HepG2 (cell line): Measurements from ENCODE around the gene DNAJA3. TPM values are rescaled to one million over a fixed set of nuclear protein-coding genes. Genes with fewer than 3 reads are reported as not detected.

ENCODE experiments used
- AHR ChIP-seq: IDR thresholded peaks from 2 replicates; pipeline ENCODE4 v1.6.1; 2018; ENCODE audit warnings: missing genetic modification reagents, missing compliant biosample characterization
- BRD4 ChIP-seq: sonication (generic); formaldehyde crosslinking; IDR thresholded peaks from 2 replicates; pipeline ENCODE4 v1.4.0; 2020; ENCODE audit warnings: missing genetic modification reagents
- EZH2 ChIP-seq: conservative IDR thresholded peaks from 2 replicates; pipeline ENCODE4 v1.6.1; 2012; ENCODE audit warnings: mild to moderate bottlenecking, low read depth, low read length, moderate library complexity
- FOXO1 ChIP-seq: sonication (generic); formaldehyde crosslinking; IDR thresholded peaks from 2 replicates; pipeline ENCODE4 v1.4.0; 2020; ENCODE audit warnings: missing genetic modification reagents
- GATA4 ChIP-seq: sonication (generic); IDR thresholded peaks from 2 replicates; pipeline ENCODE4 v1.6.1; 2016; ENCODE audit warnings: antibody characterized with exemption, low read depth, borderline replicate concordance
- HCFC1 ChIP-seq: fragments of 150-350 bp; IDR thresholded peaks from 2 replicates; pipeline ENCODE4 v1.6.1; 2014; ENCODE audit warnings: low read depth, low read length
- PAWR ChIP-seq: sonication (generic); formaldehyde crosslinking; IDR thresholded peaks from 2 replicates; pipeline ENCODE4 v1.4.0; 2020; ENCODE audit warnings: missing genetic modification reagents, mild to moderate bottlenecking, borderline replicate concordance
- TCF7 ChIP-seq: sonication (generic); IDR thresholded peaks from 2 replicates; pipeline ENCODE4 v1.6.1; 2016; ENCODE audit warnings: antibody characterized with exemption, low read depth
- YY1 ChIP-seq: IDR thresholded peaks from 2 replicates; pipeline ENCODE4 v1.6.1; 2011; ENCODE audit warnings: low read length, low read depth, moderate library complexity, mild to moderate bottlenecking; ENCODE audit not compliant: insufficient read depth, insufficient replicate concordance
- ZBTB7A ChIP-seq: sonication (generic); formaldehyde crosslinking; IDR thresholded peaks from 2 replicates; pipeline ENCODE4 v1.8.0; 2022; ENCODE audit warnings: mild to moderate bottlenecking, missing genetic modification reagents
- ZNF24 ChIP-seq: fragments of 450-650 bp; IDR thresholded peaks from 2 replicates; pipeline ENCODE4 v1.6.1; 2017; ENCODE audit warnings: antibody characterized with exemption, mild to moderate bottlenecking
- ZNF746 ChIP-seq: sonication (generic); formaldehyde crosslinking; IDR thresholded peaks from 2 replicates; pipeline ENCODE4 v1.8.0; 2022; ENCODE audit warnings: mild to moderate bottlenecking, missing genetic modification reagents
- ZNF749 ChIP-seq: sonication (generic); formaldehyde crosslinking; IDR thresholded peaks from 2 replicates; pipeline ENCODE4 v1.8.0; 2022; ENCODE audit warnings: mild to moderate bottlenecking, missing genetic modification reagents, moderate library complexity, borderline replicate concordance
- ZNF780A ChIP-seq: sonication (generic); formaldehyde crosslinking; IDR thresholded peaks from 2 replicates; pipeline ENCODE4 v1.8.0; 2022; ENCODE audit warnings: mild to moderate bottlenecking, missing genetic modification reagents, moderate library complexity
- polyA plus RNA-seq, 8 experiments: library from polyadenylated mRNA; depleted of rRNA in 3 of 8; stranded (reverse) in 7 of 8; unstranded in 1 of 8; fragments of >200 nt; fragmentation: Illumina TruSeq in 4 of 8; extraction: Trizol in 4 of 8; gene quantifications; 2 replicates each; pipeline versions ENCODE4 v1.2.1 to v1.2.3, GENCODE V29; 2011 to 2016; ENCODE audit warnings: low read depth in 4 of 8, missing spikeins in 1 of 8, mixed read lengths in 1 of 8; ENCODE audit not compliant: insufficient read depth in 1 of 8
- total RNA-seq, 5 experiments: library from RNA; depleted of rRNA; stranded (reverse); fragments of >200 nt; fragmentation: Illumina TruSeq; extraction: Trizol; gene quantifications; 2 replicates each; pipeline ENCODE4 v1.2.3, GENCODE V29; 2016; ENCODE audit warnings: low read depth in 1 of 5
- TF ChIP-seq, protein P1 (sequence below): sonication (generic); formaldehyde crosslinking; IDR thresholded peaks from 2 replicates; pipeline ENCODE4 v1.5.1; 2020; ENCODE audit warnings: mild to moderate bottlenecking, missing genetic modification reagents, borderline replicate concordance
- TF ChIP-seq, protein P2 (sequence below): IDR thresholded peaks from 2 replicates; pipeline ENCODE4 v1.6.1; 2016; ENCODE audit warnings: low read depth, control low read depth
- TF ChIP-seq, protein P3 (sequence below): sonication (generic); formaldehyde crosslinking; IDR thresholded peaks from 2 replicates; pipeline ENCODE4 v1.5.0; 2020; ENCODE audit warnings: missing genetic modification reagents, mild to moderate bottlenecking, borderline replicate concordance
- TF ChIP-seq, protein P4 (sequence below): sonication (generic); formaldehyde crosslinking; IDR thresholded peaks from 2 replicates; pipeline ENCODE4 v1.5.0; 2020; ENCODE audit warnings: missing genetic modification reagents, mild to moderate bottlenecking, borderline replicate concordance
- TF ChIP-seq, protein P5 (sequence below): sonication (generic); formaldehyde crosslinking; IDR thresholded peaks from 2 replicates; pipeline ENCODE4 v1.9.0; 2021; ENCODE audit warnings: missing genetic modification reagents, mild to moderate bottlenecking, borderline replicate concordance

DNAJA3 gene
- total and polyA plus RNA-seq, 2 of the 13 experiments (the other 11 are each of a cell fraction or from before 2014, with no cell fraction given): 77.0 to 83.3 TPM

DNA sequence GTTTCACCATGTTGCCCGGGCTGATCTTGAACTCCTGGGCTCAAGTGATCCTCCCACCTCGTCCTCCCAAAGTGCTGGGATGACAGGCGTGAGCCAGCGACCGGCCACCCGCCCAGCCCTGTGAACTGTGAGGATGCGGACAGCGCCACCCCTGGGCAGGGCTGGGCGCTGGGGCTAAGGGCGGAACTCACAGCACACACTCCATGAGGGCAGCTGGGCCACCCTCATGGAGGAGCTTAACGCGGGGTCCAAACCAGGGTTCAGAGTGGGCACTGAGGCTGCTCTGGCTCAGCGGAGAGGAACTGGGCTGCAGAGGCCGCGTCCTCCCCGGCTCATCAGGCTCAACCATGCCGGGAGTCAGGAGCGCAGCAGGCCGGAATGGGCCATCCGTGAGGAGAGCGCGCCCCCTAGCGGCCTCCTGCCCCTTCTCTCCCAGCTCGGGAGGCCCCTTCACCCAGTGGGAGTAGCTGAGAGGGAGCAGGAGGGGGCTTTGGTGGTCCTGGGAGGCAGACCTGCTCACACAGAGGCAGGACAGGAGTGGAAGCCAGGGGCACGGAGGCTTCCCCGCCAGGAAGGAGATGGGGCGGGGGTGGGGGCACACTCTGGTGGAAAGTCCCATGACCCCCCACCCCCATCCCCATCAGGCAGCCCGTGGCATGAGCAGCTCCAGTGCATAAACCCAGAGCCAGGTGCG is 23.1 kb upstream of the DNAJA3 start (continued):
- TF ChIP-seq BRD4 (peak; percentile 68; the same call in 1 of the 2 replicates), GATA4 (no peak), ZNF780A (CRISPR knock-in tag) (no peak), PAWR (CRISPR knock-in tag) (no peak), AHR (CRISPR knock-in tag) (0 out of 2 replicates have a peak, but pooled peaks have one; percentile 45), ZNF746 (CRISPR knock-in tag) (no peak), ZNF749 (no peak), ZBTB7A (CRISPR knock-in tag) (no peak), HCFC1 (no peak), YY1 (peak; percentile 32), TCF7 (no peak), EZH2 (no peak), FOXO1 (0 out of 2 replicates have a peak, but pooled peaks have one; percentile 42), ZNF24 (no peak)
- TF ChIP-seq, protein P1, sequence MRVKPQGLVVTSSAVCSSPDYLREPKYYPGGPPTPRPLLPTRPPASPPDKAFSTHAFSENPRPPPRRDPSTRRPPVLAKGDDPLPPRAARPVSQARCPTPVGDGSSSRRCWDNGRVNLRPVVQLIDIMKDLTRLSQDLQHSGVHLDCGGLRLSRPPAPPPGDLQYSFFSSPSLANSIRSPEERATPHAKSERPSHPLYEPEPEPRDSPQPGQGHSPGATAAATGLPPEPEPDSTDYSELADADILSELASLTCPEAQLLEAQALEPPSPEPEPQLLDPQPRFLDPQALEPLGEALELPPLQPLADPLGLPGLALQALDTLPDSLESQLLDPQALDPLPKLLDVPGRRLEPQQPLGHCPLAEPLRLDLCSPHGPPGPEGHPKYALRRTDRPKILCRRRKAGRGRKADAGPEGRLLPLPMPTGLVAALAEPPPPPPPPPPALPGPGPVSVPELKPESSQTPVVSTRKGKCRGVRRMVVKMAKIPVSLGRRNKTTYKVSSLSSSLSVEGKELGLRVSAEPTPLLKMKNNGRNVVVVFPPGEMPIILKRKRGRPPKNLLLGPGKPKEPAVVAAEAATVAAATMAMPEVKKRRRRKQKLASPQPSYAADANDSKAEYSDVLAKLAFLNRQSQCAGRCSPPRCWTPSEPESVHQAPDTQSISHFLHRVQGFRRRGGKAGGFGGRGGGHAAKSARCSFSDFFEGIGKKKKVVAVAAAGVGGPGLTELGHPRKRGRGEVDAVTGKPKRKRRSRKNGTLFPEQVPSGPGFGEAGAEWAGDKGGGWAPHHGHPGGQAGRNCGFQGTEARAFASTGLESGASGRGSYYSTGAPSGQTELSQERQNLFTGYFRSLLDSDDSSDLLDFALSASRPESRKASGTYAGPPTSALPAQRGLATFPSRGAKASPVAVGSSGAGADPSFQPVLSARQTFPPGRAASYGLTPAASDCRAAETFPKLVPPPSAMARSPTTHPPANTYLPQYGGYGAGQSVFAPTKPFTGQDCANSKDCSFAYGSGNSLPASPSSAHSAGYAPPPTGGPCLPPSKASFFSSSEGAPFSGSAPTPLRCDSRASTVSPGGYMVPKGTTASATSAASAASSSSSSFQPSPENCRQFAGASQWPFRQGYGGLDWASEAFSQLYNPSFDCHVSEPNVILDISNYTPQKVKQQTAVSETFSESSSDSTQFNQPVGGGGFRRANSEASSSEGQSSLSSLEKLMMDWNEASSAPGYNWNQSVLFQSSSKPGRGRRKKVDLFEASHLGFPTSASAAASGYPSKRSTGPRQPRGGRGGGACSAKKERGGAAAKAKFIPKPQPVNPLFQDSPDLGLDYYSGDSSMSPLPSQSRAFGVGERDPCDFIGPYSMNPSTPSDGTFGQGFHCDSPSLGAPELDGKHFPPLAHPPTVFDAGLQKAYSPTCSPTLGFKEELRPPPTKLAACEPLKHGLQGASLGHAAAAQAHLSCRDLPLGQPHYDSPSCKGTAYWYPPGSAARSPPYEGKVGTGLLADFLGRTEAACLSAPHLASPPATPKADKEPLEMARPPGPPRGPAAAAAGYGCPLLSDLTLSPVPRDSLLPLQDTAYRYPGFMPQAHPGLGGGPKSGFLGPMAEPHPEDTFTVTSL (CRISPR knock-in tag): no peak
- TF ChIP-seq, protein P2, sequence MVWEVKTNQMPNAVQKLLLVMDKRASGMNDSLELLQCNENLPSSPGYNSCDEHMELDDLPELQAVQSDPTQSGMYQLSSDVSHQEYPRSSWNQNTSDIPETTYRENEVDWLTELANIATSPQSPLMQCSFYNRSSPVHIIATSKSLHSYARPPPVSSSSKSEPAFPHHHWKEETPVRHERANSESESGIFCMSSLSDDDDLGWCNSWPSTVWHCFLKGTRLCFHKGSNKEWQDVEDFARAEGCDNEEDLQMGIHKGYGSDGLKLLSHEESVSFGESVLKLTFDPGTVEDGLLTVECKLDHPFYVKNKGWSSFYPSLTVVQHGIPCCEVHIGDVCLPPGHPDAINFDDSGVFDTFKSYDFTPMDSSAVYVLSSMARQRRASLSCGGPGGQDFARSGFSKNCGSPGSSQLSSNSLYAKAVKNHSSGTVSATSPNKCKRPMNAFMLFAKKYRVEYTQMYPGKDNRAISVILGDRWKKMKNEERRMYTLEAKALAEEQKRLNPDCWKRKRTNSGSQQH: no peak
- TF ChIP-seq, protein P3, sequence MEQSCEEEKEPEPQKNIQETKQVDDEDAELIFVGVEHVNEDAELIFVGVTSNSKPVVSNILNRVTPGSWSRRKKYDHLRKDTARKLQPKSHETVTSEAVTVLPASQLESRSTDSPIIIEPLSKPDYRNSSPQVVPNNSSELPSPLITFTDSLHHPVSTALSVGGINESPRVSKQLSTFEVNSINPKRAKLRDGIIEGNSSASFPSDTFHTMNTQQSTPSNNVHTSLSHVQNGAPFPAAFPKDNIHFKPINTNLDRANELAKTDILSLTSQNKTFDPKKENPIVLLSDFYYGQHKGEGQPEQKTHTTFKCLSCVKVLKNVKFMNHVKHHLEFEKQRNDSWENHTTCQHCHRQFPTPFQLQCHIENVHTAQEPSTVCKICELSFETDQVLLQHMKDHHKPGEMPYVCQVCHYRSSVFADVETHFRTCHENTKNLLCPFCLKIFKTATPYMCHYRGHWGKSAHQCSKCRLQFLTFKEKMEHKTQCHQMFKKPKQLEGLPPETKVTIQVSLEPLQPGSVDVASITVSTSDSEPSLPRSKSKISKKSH (CRISPR knock-in tag): no peak
- TF ChIP-seq, protein P4, sequence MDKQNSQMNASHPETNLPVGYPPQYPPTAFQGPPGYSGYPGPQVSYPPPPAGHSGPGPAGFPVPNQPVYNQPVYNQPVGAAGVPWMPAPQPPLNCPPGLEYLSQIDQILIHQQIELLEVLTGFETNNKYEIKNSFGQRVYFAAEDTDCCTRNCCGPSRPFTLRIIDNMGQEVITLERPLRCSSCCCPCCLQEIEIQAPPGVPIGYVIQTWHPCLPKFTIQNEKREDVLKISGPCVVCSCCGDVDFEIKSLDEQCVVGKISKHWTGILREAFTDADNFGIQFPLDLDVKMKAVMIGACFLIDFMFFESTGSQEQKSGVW (CRISPR knock-in tag): no peak
- TF ChIP-seq, protein P5, sequence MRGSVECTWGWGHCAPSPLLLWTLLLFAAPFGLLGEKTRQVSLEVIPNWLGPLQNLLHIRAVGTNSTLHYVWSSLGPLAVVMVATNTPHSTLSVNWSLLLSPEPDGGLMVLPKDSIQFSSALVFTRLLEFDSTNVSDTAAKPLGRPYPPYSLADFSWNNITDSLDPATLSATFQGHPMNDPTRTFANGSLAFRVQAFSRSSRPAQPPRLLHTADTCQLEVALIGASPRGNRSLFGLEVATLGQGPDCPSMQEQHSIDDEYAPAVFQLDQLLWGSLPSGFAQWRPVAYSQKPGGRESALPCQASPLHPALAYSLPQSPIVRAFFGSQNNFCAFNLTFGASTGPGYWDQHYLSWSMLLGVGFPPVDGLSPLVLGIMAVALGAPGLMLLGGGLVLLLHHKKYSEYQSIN (CRISPR knock-in tag): no peak
